ENCODE data around the gene PARD3B. TPM values are rescaled to one million over a fixed set of nuclear protein-coding genes. Genes with fewer than 3 reads are reported as not detected.

Gene PARD3B
- total and polyA plus RNA-seq, 2 of the 8 experiments (the other 6 are each of a cell fraction or from before 2014, with no cell fraction given), result 1.2 to 5.7 TPM

DNA sequence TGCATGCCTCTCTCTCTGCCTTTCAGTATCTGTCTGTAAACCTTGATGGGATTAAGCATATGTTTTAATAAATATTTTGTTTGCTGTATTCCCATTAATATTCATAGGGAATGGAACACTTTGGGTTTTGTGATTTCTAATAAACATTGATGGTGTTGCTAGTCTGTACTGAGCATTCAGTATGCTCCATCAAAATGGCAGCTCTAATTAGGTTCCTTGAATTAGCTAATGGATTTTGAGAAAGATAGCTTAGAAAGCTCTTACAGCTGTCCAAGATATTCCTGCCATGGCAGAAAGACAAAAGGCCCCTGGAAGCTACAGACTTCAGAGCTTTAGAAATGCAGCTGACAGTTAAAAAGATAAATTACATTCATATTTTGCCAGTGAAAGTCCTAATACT is 937.8 kb downstream of the PARD3B start:
- H4K20me1 ChIP-seq (replicated peaks in 1 of 2; ENCODE audit: control insufficient read depth in 1 of 2, insufficient read depth in 2 of 2, low read length in 2 of 2), result no peaks in the 10 kb centered on the region
- H4K5ac ChIP-seq (ENCODE audit: insufficient read length, low read depth, low read length), result peak overlapping the region; percentile 61
- peak overlapping the region; percentile 50 to 71 for H3K4me2 ChIP-seq (ENCODE audit: insufficient read depth in 1 of 2, low read depth in 2 of 2, low read length in 2 of 2)
- H2BK15ac ChIP-seq (ENCODE audit: low read length), result no peak overlapping the region
- H3K9ac ChIP-seq (replicated peaks in 1 of 4; ENCODE audit: extremely low read depth in 1 of 4, low read depth in 3 of 4, low read length in 3 of 4), result peak overlapping the region in 1 of 4 experiments; percentile 46; a peak in 1 of 7 replicates
- ChIA-PET CTCF (ENCODE audit: partially characterized antibody) (interaction anchor here (0.9 to 3.0 kb wide), 10 partner anchors 8 to 196 kb away, joined by 3 to 12 read pairs (median 4); no protein-coding TSS in a partner anchor), POLR2A (ENCODE audit: partially characterized antibody) (interaction anchor here (1.0 to 1.5 kb wide), 2 partner anchors 17 to 58 kb away, joined by 4 to 6 read pairs; no protein-coding TSS in a partner anchor)
- H3K14ac ChIP-seq (ENCODE audit: insufficient read length), result no peak overlapping the region
- peak overlapping the region; percentile 94 for H3K18ac ChIP-seq (ENCODE audit: extremely low read depth, low read length)
- H3K23ac ChIP-seq (ENCODE audit: insufficient read length), result no peak overlapping the region
- H3K4me3 ChIP-seq (ENCODE audit: extremely low read depth in 1 of 4, insufficient read depth in 2 of 4, low read depth in 3 of 4, low read length in 4 of 4), result peak overlapping the region in 1 of 4 experiments; percentile 38; a peak in 1 of 8 replicates
- no peak for TF ChIP-seq KDM1A (IDR thresholded peaks at IDR 0.05; ENCODE audit: borderline replicate concordance, low read length)
- TF ChIP-seq SIN3A (conservative IDR thresholded peaks at IDR 0.05 in 1 of 2, IDR thresholded peaks at IDR 0.05 in 1 of 2; ENCODE audit: low read depth in 1 of 2, low read length in 2 of 2), result no peak
- peaks cover 11 to 32% (median 20%) of the 10 kb centered on the region in 4 experiments for H3K4me1 ChIP-seq (replicated peaks in 1 of 4; ENCODE audit: control insufficient read depth in 3 of 4, insufficient read depth in 4 of 4, low read length in 3 of 4)
- no peaks in the 10 kb centered on the region for H3K23me2 ChIP-seq (ENCODE audit: low read depth, low read length)
- peak overlapping the region; percentile 86; the same call in 1 of the 2 replicates for H2BK20ac ChIP-seq (ENCODE audit: low read length)
- H3K4ac ChIP-seq (replicated peaks; ENCODE audit: insufficient read length, low read depth, low read length), result peak overlapping the region; percentile 28
- H2BK12ac ChIP-seq (ENCODE audit: low read depth, low read length), result peak overlapping the region; percentile 60
- peak overlapping the region; percentile 94; the same call in 1 of the 2 replicates for H2BK5ac ChIP-seq (ENCODE audit: low read depth, low read length)
- no peaks in the 10 kb centered on the region for H3K79me1 ChIP-seq (ENCODE audit: low read depth, low read length)
- H2AFZ ChIP-seq (ENCODE audit: low read length), result no peak overlapping the region
- no peaks in the 10 kb centered on the region for H3K27me3 ChIP-seq (replicated peaks in 1 of 4; ENCODE audit: control insufficient read depth in 3 of 4, extremely low read depth in 1 of 4, insufficient read depth in 3 of 4, low read length in 3 of 4)
- no peak for DNase-seq (ENCODE audit: low read depth in 1 of 2, low spot score in 2 of 2)
- H3K9me3 ChIP-seq (ENCODE audit: insufficient read depth in 2 of 2, low read depth in 1 of 2, low read length in 1 of 2), result no peaks in the 10 kb centered on the region
- no peak overlapping the region for H3K56ac ChIP-seq (replicated peaks; ENCODE audit: insufficient read length, low read depth, low read length)
- H3K79me2 ChIP-seq (ENCODE audit: control insufficient read depth in 1 of 2, insufficient read depth in 2 of 2, low read length in 2 of 2), result no peaks in the 10 kb centered on the region
- H2AK5ac ChIP-seq (ENCODE audit: low read depth, low read length), result no peak overlapping the region; the same call in 1 of the 2 replicates
- peak overlapping the region; percentile 85 for H2BK120ac ChIP-seq (replicated peaks; ENCODE audit: low read depth, low read length)
- H4K8ac ChIP-seq (ENCODE audit: extremely low read depth, insufficient read depth, low read length), result no peak overlapping the region
- H4K91ac ChIP-seq (replicated peaks; ENCODE audit: insufficient read length, low read length), result peak overlapping the region; percentile 98
- no peak for FAIRE-seq
- H3K36me3 ChIP-seq (ENCODE audit: control insufficient read depth in 2 of 4, insufficient read depth in 4 of 4, low read length in 3 of 4), result no peaks in the 10 kb centered on the region
- peak overlapping the region; percentile 83; the same call in 1 of the 2 replicates for H3K27ac ChIP-seq (ENCODE audit: low read depth, low read length)

All from H1 (cell line).